CD4-positive, alpha-beta T cell treated with Interleukin-17A for 4 hours (primary cell): Measurements from ENCODE around the gene R3HDML.
"Not testable (repeated sequence)": the region's sequence is repeated elsewhere in the genome, so short reads cannot be mapped to it uniquely, and the experiment has no call there.

Experiments
- DNase-seq: peaks from one replicate; pipeline ENCODE4 v3.0.0-alpha.2; 2020; ENCODE audit warnings: mixed read lengths

Gene R3HDML, protein sequence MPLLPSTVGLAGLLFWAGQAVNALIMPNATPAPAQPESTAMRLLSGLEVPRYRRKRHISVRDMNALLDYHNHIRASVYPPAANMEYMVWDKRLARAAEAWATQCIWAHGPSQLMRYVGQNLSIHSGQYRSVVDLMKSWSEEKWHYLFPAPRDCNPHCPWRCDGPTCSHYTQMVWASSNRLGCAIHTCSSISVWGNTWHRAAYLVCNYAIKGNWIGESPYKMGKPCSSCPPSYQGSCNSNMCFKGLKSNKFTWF

DNA sequence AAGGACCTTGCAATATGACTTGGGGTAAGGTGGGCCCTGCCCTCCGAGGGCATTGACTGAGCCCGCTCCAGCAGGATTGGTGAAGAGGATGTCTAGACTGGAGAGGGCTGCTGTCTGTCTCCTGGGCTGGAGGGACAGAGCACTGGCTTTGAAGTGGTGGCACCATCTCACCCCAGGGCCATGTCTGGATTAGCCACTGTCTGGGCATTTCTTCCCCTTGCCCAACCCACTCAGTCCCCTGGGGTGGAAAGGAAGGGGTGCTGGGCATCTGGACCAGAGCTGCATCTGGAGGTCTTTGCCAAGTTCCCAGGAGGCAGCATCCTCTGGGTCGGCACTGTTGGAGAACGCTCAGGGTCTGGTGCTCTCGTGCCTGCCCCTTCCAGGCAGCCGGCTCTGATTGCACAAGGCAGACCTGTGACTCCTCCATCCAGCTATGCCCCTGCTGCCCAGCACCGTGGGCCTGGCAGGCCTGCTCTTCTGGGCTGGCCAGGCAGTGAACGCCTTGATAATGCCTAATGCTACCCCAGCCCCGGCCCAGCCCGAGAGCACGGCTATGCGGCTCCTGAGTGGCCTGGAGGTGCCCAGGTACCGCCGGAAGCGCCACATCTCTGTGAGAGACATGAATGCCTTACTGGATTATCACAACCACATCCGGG is at the start of gene R3HDML:
R3HDML (plus strand) TSS at position 319 of the 656 bp plus-strand sequence; CDS start at position 434, 115 bp downstream.
- DNase-seq: no peak

- DNase-seq: no peak
Measured at GRCh38 chr20:44287272-44288097, 49.4 kb upstream of the R3HDML start.

GRCh38 chr20:44288252-44288651 is 48.6 kb upstream of the R3HDML start:
- DNase-seq: peak; percentile 41

DNA sequence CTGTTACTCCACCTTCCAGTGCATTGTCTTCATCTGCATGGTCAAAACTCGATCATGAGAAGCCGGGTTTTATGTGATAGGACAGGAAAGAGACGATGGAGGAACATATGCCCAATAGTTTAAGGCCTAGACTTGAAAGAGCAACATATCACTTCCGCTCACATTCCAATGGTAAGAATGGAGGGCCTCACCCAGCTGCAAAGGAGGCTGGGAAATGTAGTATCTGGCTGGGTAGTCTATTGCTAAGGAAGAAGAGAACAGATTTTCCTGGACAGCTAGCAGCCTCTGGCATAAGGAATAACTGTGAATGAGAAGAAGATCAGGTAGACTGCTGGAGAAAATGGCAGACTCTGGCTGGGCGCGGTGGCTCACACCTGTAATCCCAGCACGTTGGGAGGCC is 45.1 kb upstream of the R3HDML start:
- no peak for DNase-seq

GRCh38 chr20:44296011-44296410 is 40.8 kb upstream of the R3HDML start:
- no peak for DNase-seq

- no peak for DNase-seq
Measured at GRCh38 chr20:44297721-44298120, 39.1 kb upstream of the R3HDML start.

GRCh38 chr20:44299011-44299535 is 37.8 kb upstream of the R3HDML start:
- DNase-seq: not testable (repeated sequence)

- DNase-seq: no peak
Measured at GRCh38 chr20:44301285-44301684, 35.6 kb upstream of the R3HDML start.

DNA sequence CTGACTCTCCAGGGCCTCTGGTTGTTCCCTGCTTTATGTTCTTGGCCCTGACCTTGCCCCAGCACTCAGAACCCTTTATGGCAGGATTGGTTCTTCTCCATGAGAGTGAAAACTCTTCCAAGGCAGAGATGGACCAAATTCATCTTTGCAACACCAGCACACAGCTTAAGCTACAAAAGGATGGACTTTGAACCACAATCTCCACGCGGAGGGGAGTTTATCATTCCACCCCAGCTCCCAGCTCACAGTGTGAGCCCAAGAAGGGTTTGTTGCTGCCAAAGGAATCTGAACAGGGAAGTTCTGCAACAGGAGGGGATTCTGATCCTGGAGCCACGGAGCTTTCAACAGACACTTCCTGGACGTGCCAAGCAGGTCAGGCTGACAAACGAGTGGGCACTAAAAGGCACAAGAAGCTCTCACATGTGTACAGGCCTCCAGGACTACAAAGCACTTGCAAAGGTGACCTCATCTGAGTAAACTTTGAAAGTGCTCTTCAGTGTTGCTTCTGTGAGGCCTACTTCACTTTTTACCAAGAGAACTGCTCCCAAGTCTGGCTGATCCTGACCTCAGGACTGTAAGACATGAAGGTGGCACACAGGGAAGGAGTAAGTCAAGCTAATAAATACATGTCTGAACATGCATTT is 34.7 kb upstream of the R3HDML start:
- no peak for DNase-seq

- DNase-seq: no peak
Measured at GRCh38 chr20:44302736-44303135, 34.1 kb upstream of the R3HDML start.

DNA sequence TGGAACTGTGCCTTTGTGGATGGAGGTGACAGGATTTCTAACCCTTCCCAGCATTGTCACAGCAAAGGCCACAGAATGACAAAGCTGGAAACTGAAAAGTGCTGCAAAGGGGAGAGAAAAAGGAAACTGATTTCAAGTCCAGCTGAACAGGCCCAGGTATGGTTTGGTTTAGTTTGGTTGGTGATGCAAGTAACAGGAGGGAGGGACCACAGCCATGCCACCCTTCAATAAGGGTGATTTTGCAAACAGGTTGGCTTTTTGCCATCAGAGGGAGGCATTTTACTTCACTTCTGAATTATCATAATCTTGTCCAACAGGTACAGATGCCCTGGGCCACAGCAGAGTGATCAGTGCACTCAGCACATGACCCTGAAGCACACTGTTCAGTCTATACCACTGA is 32.5 kb upstream of the R3HDML start:
- DNase-seq: no peak

DNA sequence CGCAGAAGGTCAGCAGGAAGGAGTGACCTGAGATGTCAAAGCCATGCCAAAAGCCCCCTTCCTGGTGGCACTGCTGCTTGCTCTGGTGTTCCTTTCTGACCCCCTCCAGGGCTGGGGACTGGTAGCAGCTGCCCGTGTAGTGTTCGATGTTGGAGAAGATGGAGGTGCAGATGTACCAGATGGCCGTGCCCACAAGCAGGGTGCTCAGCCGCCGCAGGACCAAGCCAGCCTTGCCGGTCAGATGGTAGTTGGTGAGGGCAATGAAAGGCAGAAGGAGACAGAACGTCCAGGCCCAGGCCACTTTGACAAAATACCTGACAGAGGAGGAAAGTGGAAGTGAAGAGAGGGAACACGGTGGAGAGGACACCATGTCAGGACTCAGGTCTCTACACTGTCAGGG is 29.9 kb upstream of the R3HDML start:
- DNase-seq: no peak

DNA sequence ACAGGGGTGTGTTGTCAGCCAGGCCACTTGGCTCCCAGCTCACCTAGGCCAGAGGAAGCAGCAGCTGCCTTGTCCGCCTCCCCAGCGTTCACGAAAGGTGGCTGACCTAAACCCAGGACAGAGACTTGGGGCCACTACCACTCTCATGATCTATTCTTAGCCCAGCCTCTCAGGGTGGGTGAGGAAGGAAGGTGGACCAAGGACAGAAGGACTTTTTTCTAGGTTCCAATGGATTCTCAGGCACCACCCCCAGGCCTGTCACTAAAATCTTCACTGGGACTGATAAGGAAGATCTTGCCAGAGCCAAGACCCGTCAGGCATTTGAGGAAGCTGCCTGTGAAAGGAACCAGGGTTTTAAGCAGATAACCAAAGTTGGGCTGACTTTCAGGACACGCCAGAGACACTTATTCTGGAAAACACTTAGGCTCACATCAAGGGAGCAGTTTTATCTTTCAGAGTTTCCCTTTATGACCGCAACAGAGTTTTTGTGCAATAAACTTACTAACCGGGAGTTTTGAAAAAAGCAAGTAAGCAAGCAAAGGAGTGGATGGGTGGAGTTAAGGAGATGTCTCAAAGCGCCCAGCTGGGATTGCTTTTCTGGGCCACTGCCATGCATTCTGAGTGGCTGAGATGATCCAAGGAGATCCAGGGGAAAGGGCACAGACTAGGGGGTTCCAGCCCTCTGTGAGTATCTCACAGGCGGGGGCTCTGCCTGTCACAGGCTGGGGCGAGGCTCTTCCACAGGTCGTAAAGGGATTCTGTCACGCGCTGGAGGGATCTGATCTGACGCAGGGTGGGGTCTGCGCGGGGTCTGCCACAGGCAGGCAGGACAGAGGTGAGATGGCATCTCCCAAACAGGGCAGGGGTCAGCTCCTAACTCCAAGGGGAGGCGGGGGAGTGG is 26.8 kb upstream of the R3HDML start:
- no peak for DNase-seq

GRCh38 chr20:44310664-44311639 is 25.9 kb upstream of the R3HDML start, which contains the start of gene FITM2:
Gene FITM2, minus strand, starts transcription at chr20:44311202. Its CDS starts 54 bp downstream, at chr20:44311148.
- DNase-seq: peak; percentile 99

GRCh38 chr20:44314870-44315269 is 22.0 kb upstream of the R3HDML start:
- DNase-seq: no peak

GRCh38 chr20:44319839-44320422 is 16.9 kb upstream of the R3HDML start:
- no peak for DNase-seq

- no peak for DNase-seq
Measured at GRCh38 chr20:44324343-44324742, 12.5 kb upstream of the R3HDML start.

GRCh38 chr20:44326391-44327159 is 10.3 kb upstream of the R3HDML start:
- DNase-seq: peak; percentile 51

DNA sequence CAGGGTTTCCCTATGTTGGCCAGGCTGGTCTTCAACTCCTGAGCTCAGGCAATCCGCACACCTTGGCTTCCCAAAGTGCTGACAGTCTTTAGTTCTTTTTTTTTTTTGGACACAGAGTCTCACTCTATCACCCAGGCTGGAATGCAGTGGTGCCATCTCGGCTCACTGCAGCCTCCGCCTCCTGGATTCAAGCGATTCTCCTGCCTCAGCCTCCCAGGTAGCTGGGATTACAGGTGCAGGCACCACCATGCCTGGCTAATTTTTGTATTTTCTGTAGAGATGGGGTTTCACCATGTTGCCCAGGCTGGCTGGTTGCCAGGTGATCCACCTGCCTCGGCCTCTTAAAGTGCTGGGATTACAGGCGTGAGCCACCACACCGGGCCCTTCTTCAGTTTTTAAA is 9.1 kb upstream of the R3HDML start:
- DNase-seq: not testable (repeated sequence)
